Stimulated activated CD4-positive, alpha-beta T cell treated with anti-CD3 and anti-CD28 coated beads, Interleukin-2, amount 100 ng/mL, for 4 hours (primary cell): ENCODE results near the gene SEMA4B.

ENCODE experiments used
- DNase-seq: peaks from one replicate; pipeline ENCODE4 v3.0.0-alpha.2; 2020; ENCODE audit warnings: low read depth

The SEMA4B gene

DNA sequence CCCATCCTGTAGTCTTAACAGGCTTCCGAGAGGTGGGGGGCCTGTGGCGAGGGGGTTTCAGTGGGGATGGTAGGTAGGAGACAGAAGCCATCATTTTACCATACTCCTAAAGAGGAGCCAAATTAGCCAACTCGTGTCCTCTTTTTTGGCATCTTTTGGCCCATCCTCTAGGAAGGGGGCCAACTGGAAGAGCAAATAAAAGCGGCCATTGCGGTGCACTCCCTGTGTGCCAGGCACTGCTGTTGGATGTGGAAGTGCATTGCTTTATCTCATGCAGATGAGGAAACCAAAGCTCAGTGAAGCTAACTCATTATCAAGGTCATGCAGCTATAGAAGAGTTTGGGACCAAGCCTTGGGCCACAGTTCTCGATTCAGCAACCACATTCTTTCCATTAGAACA is 6.1 kb downstream of the SEMA4B start:
- DNase-seq: no peak

DNA sequence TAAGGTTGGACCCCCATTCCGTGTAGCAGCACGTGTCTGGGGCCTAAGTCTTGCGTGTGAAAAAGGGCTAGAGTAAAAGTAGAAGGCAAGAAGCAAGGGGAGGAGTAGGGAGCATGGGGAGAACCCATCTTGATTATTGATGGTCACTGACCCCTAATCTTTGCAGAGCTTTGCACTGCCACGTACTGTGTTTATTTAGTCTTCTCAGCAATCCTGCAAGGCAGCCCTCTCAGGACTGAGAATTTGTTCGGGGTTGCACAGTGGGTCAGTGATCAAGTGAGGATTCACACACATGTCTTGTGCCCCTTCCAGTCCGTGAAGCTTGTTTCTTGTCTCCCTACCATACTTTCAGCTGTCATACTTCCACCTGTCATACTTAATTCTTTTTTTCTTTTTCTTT is 7.2 kb downstream of the SEMA4B start:
- no peak for DNase-seq

DNA sequence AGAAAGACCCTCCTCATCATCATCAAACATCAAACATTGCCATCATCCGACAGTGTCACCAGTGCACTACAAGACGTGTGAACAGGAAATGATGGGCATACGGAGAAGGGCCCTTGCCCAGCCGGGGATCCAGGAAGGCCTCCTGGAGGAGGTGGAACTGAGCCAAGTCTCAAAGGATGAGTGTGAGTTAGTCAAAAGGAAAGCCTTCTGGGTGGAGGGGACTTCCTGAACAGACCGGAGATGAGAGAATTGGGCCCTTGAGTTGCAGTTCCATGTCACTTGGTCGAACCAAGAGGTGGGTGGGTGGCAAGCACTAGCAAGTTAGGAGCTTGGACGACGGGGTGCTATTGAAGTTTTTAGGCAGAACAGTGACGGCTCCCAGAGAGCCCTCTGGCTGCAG is 8.5 kb downstream of the SEMA4B start:
- no peak for DNase-seq

DNA sequence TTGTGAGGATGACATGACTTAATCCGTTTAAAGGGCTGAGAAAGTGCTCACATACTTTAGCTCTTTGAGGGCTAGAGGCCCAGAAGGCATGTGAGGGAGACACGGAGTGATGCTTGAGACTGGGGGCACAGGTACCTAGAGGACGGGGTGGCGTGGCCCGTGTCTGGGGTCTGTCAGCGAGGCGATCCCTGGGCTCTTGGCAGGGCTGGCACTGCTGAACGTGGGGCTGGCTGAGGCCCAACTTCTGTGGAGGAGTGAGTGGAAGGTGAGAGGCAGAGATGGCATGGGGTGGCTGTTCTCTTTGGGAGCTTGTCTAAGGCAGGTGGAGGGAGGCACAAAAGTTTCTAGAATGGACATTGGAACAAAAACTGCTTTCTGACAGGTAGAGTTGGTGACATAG is 9.5 kb downstream of the SEMA4B start:
- DNase-seq: no peak

DNA sequence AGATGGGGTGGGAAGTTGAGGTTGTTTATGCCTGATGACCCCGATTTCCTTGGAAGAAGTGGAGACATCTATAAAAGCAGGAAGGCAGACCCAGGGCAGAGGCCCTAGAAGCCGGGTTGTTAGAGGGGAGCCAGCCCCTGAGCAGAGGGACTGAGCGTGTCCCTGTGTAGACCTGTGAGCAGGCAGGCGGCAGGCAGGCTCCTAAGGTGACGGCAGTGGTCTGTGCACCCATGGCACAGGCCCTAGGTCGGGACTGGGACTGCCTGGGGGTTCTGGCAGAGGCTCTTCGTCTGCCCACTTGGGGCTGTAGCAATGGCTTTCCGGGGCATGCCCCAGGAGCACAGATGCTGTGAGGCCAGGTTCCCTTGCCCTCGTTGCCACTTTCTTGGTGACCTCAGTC is 9.9 kb downstream of the SEMA4B start:
- no peak for DNase-seq

DNA sequence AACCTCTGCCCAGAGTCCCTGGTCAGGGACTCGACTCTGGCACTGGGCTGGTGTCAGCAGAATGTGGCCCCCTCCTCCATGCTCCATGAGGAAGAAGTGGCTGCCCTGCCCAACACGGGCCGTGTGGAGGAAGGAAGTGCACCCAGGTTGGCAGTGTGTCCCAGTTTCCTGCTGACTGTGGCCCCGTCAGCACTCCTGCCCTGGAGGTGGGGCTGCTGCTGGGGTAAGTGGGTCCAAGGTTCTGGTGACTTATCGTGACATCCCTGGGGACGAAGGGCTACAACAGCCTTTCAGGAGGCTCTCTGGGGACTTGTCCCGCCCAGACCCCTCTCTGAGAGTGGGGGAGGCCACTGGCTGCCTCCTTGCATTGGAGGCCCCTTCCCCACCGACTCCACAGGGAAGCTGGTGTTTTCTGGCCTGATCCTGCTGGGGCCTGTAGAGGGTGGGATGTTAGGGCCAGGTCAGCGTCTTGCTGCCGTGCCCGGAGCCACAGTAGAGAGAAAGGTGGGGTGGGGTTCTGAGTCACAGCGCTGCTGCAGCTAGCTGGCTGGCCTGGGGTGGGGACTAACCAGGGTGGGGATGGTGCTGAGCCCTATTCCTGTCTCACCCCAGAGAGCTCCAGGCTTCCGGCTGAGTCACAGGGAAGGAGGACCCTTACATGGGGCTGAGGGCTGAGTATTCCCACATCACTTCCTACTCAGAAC is 10.5 kb downstream of the SEMA4B start:
- DNase-seq: no peak

DNA sequence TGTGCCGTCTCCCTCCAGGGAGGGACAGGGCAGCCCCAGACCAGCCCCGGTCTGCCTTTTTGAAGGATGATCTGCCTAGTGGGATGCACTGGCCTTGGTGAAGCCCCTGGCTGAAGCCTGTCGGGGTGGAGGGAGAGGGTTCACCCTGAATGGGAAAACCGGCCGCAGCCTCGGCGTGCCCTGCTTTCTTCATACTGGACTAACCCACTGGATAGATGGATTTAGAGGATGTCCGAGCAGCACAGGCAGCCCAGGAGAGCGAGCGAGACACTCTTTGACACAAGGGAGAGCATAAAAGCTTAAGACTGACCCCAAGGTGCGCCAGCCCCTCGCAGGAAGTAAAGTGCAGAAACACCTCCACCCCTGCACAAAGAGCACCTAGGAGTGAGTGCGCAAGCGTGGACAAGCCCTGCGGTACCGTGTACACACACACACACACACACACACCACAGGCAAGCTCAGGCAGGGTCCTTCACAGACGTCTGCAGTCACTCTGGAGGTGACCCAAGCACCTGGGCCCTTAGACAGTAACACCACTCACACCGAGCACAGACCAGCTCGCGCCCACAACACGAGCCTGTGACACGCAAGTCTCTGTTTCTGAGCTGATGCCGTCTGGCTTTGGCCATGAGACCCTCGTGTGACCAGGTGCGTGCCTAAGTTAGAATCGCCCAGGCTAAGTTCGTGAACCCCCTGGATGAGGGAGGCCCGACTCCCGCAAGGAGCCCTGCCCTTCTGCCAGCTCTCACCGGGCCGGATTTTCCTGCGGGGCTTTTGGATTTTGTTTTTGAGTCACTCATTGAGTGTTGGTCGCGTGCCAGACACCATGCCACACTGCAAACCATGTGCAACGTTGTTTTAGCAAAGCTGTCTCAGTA is 11.3 kb downstream of the SEMA4B start:
- DNase-seq: no peak

DNA sequence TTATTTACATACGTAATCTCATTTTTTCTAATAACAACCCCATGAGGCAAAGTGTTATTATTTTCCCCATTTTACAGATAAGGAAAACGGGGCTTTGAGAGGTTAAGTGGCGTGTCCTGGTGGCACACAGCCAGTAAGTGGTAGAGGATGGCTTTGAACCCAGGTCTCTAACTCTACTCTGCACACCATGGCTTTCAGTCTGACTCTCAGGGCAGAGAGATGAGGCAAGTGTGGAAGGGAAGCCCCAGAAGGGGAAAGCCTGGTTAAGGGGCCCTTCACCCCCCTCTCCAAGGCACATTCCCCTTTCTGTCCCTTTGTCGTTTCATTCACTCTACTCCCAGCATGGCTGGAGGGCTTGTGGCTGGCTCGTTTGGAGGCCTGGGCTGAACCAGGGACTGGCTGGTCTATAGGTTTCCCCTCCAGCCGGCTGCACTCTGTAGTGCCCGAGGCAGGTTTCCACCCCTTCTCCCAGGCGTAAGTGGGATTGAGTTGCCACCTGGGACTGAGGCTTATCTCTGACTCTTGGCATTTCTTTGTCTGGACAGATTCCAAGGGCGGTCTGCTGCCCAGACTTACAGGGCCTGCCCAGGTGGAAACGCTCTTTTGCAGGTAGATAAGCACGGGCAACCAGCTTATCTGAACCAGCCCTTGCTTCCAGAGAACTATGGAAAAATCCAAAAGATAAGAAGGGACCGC is 12.1 kb downstream of the SEMA4B start:
- DNase-seq: no peak

DNA sequence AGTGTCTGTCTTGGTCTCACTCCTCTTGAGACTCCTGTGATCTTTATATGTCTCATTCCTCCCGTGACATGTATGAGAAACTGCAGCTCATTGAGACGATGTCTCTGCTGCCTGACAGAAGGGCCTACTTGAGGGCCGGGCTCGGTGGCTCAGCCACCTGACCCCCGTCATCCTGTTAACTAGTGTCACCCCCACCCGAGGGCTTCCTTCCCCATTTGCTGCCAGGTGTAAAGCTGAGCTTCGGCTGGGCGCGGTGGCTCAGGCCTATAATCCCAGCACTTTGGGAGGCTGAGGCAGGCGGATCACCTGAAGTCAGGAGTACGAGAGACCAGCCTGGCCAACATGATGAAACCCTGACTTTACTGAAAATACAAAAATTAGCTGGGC is 12.7 kb downstream of the SEMA4B start:
- DNase-seq: no peak

DNA sequence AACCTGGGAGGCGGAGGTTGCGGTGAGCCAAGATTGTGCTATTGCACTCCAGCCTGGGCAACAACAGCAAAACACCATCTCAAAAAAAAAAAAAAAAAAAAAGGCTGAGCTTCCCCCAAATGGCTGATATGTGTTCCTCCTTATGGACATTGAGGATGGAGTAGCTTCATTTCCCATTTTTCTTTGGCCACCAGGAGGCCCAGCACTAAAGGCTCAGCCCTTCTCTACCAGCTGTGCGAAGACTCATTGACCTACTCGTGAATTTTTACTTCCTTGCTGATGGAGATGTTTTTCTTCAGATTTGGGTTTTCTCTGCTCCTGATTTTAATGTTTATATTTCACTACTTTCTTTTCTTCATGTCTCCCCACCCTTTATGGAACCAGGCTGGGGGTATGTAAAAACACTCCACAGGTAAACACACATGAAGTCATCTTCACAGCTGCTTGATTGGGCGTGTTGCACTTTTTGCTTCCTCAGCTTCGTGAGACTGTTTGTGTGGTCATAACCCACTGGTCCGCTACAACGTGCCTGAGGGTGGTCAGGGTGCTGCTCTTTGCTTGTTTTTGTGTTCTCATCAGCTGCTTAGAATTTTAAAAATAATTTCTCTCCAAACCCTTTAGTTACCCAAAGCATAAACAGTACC is 13.5 kb downstream of the SEMA4B start:
- no peak for DNase-seq

DNA sequence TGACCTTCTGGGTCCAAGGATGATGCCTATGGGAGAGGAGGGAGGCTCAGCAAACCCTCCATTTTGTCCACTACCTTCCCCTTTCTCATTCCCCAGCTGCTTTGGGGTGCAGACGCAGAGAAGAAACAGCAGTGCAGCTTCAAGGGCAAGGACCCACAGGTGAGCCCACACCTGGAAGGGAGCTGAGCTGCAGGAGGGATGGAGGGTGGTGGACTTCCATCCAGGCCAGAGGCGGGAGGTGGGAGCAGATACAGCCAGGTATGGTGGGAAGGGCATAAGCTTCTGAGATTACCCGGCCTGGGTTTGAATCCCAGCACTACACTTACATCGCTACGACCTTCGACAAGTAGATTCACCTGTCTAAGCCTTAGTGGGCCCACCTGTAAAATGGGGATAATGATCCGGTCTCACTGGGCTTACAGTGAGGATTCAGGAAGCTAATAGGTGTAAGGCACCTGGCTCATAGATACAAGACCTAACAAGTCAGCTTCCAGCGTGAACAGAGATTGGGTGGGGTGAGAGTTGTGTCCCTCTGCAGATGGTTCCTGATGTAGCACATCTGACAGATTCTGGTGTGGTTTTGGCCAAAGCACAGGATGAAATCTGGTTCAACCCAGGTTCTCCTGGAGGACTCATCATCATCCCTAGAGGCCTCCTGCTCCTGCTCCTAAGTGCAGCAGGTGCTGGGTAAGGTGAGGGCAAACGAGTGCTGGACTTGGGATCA is 16.7 kb downstream of the SEMA4B start:
- no peak for DNase-seq

DNA sequence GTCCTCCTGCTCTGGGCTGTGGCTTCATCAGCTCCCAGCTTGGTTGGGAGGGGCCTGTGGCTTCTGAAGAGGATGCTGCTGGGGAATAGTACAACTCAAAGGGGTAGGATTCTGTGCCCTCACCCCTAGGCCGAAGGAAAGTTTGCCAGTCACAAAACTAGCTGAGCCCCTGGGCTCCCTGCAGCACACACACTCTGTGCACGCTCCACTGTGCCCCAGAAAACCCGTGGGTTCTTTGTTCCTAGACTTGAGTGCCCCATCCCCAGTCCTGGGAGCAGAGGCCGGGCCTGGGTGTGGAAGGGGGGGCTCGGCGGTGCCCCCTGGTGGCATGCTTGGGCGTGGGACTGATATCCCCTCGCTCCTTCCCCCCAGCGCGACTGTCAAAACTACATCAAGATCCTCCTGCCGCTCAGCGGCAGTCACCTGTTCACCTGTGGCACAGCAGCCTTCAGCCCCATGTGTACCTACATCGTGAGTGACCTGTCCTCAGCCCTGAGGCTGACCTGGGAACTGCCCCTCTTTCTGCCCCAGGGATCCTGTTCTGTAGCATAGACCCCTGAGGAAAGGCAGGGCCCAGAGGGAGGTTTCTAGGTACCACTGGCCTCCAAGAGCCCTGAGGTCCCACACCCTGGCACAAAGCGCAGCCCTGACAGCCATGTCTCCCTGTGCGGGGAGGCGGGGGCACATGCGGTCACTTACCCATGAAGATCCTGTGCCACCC is 18.5 kb downstream of the SEMA4B start:
- peak; percentile 33 for DNase-seq

DNA sequence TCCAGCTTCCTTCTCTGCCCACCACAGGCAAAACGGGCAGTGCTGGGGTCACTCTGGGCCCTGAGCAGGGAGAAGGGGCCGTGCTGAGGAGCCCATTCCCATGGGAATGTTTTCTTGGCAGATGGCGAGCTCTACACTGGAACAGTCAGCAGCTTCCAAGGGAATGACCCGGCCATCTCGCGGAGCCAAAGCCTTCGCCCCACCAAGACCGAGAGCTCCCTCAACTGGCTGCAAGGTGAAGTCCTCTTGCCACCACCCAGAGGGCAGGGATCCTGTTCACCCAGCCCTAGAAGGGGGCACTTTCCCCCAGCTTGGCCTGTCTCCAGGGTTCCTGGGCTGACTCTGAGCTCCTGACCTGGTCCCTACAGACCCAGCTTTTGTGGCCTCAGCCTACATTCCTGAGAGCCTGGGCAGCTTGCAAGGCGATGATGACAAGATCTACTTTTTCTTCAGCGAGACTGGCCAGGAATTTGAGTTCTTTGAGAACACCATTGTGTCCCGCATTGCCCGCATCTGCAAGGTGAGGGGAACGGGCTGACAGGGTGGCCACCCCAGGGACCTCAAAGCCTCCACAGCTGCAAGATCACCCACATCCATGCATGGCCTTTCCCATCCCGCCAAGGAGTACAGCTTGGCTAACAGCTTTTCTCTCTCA is 20.2 kb downstream of the SEMA4B start:
- no peak for DNase-seq

DNA sequence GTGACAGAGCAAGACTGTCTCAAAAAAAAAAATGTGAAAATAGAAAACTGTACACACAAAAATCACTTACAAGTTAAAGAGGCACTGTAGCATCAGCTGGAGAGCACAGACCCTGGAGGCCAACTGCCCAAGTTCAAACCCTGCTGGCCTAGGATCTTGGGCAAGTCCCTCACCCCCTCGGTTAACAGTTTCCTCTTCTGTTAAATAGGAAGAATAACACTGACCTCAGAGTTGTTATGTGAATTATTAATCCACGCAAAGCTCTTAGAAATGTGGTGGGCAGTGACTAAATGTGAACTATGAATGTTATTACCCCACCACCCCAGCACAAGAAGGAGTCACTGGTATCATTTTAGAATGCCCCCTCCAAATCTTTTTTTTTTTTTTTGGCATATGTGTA is 21.4 kb downstream of the SEMA4B start:
- DNase-seq: no peak

DNA sequence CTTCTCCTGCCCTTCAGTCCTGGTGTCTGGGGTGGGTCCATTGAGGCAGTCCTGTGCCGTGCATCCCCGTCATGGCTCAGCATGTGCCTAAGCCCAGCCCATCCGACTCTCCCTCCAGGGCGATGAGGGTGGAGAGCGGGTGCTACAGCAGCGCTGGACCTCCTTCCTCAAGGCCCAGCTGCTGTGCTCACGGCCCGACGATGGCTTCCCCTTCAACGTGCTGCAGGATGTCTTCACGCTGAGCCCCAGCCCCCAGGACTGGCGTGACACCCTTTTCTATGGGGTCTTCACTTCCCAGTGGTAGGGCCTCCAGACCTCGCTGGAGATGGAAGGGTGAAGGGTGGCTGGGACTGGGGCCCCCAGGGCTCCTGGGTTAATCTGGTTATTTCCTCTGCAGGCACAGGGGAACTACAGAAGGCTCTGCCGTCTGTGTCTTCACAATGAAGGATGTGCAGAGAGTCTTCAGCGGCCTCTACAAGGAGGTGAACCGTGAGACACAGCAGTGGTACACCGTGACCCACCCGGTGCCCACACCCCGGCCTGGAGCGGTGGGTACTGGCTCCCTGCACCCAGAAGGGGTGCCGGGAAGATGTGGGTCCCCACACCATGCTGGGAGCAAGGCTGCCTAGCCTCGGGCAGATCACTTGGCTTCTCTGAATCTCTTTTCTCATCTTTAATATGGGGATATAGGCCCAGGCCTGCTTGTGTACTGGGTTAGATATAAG is 22.5 kb downstream of the SEMA4B start:
- no peak for DNase-seq

DNA sequence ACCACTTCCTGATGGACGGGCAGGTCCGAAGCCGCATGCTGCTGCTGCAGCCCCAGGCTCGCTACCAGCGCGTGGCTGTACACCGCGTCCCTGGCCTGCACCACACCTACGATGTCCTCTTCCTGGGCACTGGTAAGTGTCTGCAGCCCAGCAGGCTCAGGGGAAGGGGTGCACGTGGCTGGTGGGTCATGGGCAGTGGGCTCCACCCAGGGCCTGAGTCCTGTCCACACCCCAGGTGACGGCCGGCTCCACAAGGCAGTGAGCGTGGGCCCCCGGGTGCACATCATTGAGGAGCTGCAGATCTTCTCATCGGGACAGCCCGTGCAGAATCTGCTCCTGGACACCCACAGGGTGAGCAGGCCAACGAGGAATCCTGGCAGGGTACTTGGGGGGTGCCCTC is 23.9 kb downstream of the SEMA4B start:
- no peak for DNase-seq

DNA sequence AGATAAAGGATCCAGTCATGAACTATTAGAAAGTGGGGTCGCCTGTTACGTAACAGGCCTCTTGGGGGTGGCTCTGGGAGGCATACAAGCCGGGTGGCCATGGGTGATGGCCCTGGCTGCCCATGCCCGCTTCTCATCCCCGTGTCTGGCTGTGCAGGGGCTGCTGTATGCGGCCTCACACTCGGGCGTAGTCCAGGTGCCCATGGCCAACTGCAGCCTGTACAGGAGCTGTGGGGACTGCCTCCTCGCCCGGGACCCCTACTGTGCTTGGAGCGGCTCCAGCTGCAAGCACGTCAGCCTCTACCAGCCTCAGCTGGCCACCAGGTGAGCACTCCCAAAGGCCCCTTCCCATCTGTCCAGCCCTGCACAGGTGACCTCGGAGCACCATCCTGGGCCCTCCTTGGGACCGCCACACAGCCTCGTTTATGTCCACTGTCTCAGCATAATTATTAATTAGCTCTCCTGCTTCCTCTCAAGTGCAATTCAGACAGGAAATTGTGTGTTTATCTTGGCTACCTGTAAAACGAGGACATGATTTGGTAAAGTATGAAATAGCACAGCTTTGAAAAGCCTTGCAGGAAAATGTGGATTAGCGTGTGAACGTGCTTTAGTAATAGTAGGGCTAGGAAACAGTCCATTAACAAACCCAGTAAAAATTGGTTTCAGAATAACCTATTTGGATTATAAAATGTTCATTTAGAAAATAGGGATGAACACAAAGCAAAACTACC is 24.5 kb downstream of the SEMA4B start:
- DNase-seq: no peak

DNA sequence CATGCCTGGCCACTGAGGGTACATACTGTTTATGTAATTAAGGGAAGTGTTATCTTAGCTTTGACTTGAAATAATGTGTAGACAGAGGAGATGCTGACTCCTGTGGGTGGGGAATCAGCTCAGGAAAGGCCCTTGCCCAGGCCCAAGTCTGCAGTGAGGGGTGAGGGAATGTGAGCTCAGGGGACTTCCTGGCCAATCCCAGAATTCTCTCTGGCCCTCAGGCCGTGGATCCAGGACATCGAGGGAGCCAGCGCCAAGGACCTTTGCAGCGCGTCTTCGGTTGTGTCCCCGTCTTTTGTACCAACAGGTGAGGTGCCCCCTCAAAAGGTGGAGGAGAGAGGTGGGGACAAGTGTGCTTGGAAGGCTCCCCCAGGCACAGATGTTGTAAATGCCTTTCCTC is 26.2 kb downstream of the SEMA4B start:
- DNase-seq: no peak
